HG03175 (cell line): ENCODE measurements around the gene ODF4.
"Not testable (repeated sequence)": the region's sequence is repeated elsewhere in the genome, so short reads cannot be mapped to it uniquely, and the experiment has no call there.

Source experiments
- ATAC-seq: cut with Tn5 transposase; IDR thresholded peaks from one replicate; pipeline ENCODE4 v1.9.1; 2021; ENCODE audit warnings: mild to moderate bottlenecking, moderate library complexity; ENCODE audit not compliant: unreplicated experiment

ODF4 gene

GRCh38 chr17:8393470-8394231, 54.0 kb downstream of the ODF4 start:
- ATAC-seq = no peak

- not testable (repeated sequence) for ATAC-seq
These were observed 54.9 kb downstream of the ODF4 start for GRCh38 chr17:8394497-8394896.
